Medulla oblongata (tissue), 1 donor: Measurements from ENCODE around the gene SFRP5.

Experiments used
- DNase-seq: peaks from one replicate; pipeline ENCODE4 v3.0.0-alpha.2; 2015; ENCODE audit errors: extremely low spot score

Gene SFRP5

GRCh38 chr10:97785731-97786130, 13.9 kb upstream of the SFRP5 start:
- DNase-seq: no peak

- no peak for DNase-seq
These were observed 13.4 kb upstream of the SFRP5 start for GRCh38 chr10:97785231-97785630.

- no peak for DNase-seq
These were observed 12.5 kb upstream of the SFRP5 start for GRCh38 chr10:97784200-97784810.

GRCh38 chr10:97782455-97783228, 10.8 kb upstream of the SFRP5 start:
- DNase-seq: no peak

GRCh38 chr10:97781618-97782331, 10.0 kb upstream of the SFRP5 start:
- no peak for DNase-seq

DNA sequence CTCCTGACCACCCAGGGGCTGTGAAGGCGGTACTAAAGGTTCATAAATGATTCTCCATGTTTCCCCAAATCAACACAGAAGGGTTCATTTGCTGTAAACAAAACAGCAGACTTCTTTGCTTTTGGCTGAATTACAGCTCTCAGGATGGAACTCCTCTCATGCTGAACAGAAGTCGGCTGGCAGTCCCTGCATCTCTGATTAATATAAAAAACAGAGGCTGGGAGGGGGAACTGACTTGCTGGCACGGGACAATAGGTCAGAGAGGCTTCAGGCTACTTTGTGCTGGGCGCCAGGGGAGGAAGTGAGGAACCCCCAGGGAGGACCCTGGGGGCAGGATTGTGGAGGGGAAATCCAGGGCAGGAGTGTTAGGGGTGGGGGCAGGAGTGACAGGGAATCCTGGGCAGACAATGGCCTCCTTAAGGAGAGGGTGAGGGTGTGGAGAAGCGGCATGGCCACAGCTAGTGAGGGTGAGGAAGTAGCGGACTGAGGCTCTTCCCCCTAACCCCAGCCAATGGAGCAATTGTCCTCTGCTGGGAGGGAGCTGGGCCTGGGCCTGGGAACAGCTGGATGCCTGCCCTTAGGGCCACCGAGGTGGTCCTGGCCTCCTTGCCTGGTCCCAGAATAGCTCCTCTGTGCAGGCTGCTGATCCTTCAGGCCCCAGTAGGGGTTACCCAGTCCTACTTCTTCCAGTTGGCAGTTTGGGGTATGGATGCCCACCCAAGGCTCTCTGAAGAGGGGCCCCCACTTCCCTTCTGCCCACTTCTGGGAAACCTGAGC, 9.2 kb upstream of the SFRP5 start:
- no peak for DNase-seq

- no peak for DNase-seq
These were observed 8.2 kb upstream of the SFRP5 start for GRCh38 chr10:97779975-97780374.

DNA sequence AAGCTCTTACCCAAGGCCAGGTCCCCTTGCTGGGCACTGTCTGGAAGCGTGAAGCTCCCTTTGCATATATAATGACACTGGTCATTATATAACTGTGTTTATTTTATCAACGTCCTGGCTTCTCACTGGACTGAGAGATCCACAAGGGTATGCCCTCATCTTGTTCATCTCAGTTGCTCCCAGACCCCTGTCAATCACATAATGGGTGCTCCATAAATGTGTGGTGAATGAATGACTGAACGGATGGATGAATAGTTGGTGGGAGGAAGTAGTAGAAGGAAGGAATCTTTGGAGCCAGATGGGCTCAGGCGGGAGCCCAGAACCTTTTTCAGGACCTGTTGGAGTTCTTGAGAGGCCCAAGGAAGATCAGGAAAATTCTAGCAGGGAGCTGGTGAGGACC, 7.7 kb upstream of the SFRP5 start:
- DNase-seq: no peak

GRCh38 chr10:97778452-97779302, 6.9 kb upstream of the SFRP5 start:
- DNase-seq: no peak

- no peak for DNase-seq
These were observed 5.3 kb upstream of the SFRP5 start for GRCh38 chr10:97777143-97777542.

GRCh38 chr10:97774811-97775294, 3.1 kb upstream of the SFRP5 start:
- no peak for DNase-seq

DNA sequence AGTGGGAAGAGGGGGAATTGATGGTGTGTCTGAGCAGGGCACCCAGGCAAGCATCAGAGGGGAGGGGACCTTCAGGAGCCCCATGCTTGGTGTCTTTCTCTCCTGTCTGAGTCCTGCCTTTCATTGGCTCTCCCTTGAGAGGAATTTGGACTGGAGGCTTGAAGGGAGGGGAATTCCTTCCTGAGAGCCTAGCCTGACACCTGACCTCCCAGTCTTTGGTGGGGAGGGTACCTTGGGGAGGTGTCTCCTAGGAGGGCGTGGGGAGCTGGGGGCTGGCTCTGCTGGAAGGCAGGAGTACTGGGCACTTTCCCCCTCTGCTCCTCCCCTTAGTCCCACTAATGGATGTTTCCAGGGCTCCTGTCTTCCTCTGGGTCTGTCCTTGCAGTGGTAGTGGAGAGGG, 1.3 kb upstream of the SFRP5 start:
- DNase-seq: no peak

GRCh38 chr10:97771055-97771891, 526 bp downstream of the SFRP5 start:
- DNase-seq: no peak

GRCh38 chr10:97770255-97770654, 1.5 kb downstream of the SFRP5 start:
- no peak for DNase-seq

DNA sequence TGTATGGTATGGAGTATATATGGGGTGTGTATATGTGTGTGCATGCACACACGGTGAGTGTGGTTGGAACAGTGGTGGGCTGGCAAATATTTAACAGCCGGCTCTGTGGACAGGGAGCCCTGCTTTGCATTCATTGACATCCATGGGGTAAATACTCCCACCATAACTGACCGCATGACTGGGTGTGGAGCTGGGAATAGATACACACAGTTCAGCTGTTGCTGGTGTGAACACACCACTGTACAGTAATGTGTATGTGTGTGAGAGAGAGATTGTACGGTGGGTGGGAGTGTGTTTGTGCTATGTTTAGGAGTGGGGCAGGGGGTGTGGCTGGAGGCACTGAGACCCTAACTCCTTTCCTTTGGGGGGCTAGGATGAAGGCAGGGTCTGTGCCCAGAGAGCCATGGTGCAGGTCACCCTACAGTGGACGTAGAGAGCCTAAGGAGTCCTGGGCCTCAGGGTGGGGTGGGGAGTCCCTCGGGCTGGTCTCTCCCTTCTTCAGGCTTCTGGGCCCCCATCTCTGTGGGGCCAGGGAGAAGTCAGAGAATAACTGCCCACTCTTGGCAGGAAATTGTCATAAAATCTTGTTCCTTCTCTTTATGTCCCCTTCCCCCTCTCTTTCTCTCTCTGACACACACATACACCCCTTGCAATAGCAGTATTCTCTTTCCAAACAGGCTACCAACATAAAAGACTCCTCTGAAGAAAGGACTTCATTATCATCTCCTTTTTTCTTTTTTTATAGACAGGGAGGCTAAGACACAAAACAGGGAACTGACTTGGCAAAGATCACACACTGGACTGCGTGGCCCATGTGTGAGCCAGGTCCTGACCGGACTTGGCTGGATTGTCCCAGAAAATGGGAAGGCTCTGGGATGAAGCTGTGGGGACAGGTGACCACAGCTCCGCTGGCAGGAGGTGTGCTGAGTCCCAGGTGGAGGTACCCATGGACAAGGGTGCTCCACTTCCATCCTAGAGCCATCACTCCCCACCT, 3.2 kb downstream of the SFRP5 start:
- no peak for DNase-seq

DNA sequence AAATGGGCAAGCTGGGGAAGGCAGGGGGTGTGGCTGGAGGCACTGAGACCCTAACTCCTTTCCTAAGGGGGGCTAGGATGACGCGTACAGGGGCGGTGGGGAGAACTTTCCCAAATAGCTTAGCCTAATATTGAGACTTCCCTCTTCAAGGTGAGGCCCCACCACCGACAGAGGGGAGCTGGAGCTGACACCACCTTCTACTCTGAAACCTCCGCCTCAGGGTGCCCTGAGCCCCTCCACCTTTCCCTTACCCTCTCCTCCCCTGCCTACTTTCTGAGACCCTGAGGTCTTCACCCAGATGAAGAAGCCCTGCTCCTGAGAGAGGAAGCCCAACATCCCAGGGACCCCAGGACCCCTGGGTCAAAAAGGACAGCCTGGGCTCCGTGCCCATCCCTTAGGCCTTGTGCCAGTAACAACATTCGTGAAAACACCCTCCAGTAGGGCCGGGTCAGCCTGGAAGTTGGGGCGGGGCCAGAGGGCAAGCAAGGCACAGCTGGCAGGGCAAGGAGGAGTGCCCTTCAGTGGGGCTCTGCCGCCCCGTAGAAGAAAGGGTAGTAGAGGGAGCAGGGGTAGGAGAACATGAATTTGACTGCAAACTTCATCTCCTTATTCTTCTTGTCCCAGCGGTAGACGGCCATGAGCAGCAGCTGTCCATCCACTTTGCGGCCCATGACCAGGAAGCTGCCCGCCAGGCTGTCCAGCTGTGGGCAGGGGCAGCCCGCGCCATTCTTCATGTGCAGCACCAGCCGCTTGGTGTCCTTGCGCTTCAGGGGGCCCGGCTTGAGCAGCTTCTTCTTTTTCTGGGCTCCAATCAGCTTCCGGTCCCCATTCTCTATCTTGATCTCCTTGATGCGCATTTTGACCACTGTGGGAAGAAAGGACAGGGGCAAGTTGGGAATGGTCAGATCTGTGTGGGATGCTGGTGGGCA, 4.5 kb downstream of the SFRP5 start:
- DNase-seq: no peak

GRCh38 chr10:97766106-97766810, 5.5 kb downstream of the SFRP5 start:
- no peak for DNase-seq
